HFF-Myc (cell line): Measurements from ENCODE around the gene ATP6V1F.
A peak's percentile ranks its signal among the peaks of the same experiment; 100 is the strongest.
"Not testable (repeated sequence)": the region's sequence is repeated elsewhere in the genome, so short reads cannot be mapped to it uniquely, and the experiment has no call there.

Experiments
- DNase-seq: peaks from one replicate; pipeline ENCODE4 v3.0.0-alpha.2; 2011; ENCODE audit warnings: low read depth; ENCODE audit errors: extremely low read depth
- H3K4me3 ChIP-seq: replicated peaks from 2 replicates; pipeline ENCODE4 v1.5.1; 2011; ENCODE audit warnings: low read depth, mild to moderate bottlenecking, control low read depth, low read length
- CTCF ChIP-seq: IDR thresholded peaks from 2 replicates; pipeline ENCODE4 v1.5.1; 2012; ENCODE audit warnings: mild to moderate bottlenecking, low read depth, low read length, control low read depth; ENCODE audit errors: missing control alignments

Gene ATP6V1F

GRCh38 chr7:128910569-128910945 is 47.9 kb downstream of the ATP6V1F start, which contains the start of gene KCP:
Gene KCP, minus strand, starts transcription at chr7:128910709. Its CDS starts 33 bp downstream, at chr7:128910676.
- H3K4me3 ChIP-seq: peak within 1 kb of the TSS; percentile 32
- TF ChIP-seq CTCF: no peak
- DNase-seq: no peak

- no peak for TF ChIP-seq CTCF
- H3K4me3 ChIP-seq: no peak overlapping the region
- DNase-seq: no peak
Measured at GRCh38 chr7:128911423-128912031, 48.9 kb downstream of the ATP6V1F start.

GRCh38 chr7:128912281-128912680 is 49.6 kb downstream of the ATP6V1F start:
- TF ChIP-seq CTCF: no peak
- no peak for DNase-seq

GRCh38 chr7:128912709-128913495 is 50.2 kb downstream of the ATP6V1F start:
- H3K4me3 ChIP-seq, DNase-seq: not testable (repeated sequence)

More at GRCh38 chr7:128912281-128912680, 49.6 kb downstream of the ATP6V1F start:
- no peak overlapping the region for H3K4me3 ChIP-seq

- no peak overlapping the region for H3K4me3 ChIP-seq
- TF ChIP-seq CTCF: no peak
- DNase-seq: no peak
Measured at GRCh38 chr7:128913870-128914565, 51.4 kb downstream of the ATP6V1F start.

GRCh38 chr7:128914566-128915151 is 52.0 kb downstream of the ATP6V1F start:
- no peak overlapping the region for H3K4me3 ChIP-seq

More at GRCh38 chr7:128914566-128915151, 52.0 kb downstream of the ATP6V1F start:
- no peak for TF ChIP-seq CTCF
- DNase-seq: no peak
